Activated CD4-positive, CD25-positive, alpha-beta regulatory T cell treated with anti-CD3 and anti-CD28 coated beads, Interleukin-2, amount 50 U/mL, for 24 hours (primary cell): Measurements from ENCODE around the gene DIRAS2.

ENCODE experiments used
- ATAC-seq, 2 donors: fragments of 150-1000 bp; cut with Tn5 transposase; one replicate each; pipeline ENCODE4 v1.10.0; 2021; ENCODE audit warnings: mild to moderate bottlenecking in 1 of 2, moderate library complexity in 1 of 2

DIRAS2 gene

GRCh38 chr9:90611568-90611967 lies 31.1 kb downstream of the DIRAS2 start:
- ATAC-seq: no peak

GRCh38 chr9:90611121-90611520 lies 31.5 kb downstream of the DIRAS2 start:
- ATAC-seq: no peak

GRCh38 chr9:90607701-90608516 lies 34.7 kb downstream of the DIRAS2 start:
- ATAC-seq: no peak

- ATAC-seq: no peak
These were observed 42.6 kb downstream of the DIRAS2 start for GRCh38 chr9:90600029-90600428.

GRCh38 chr9:90598191-90598590 lies 44.4 kb downstream of the DIRAS2 start:
- no peak for ATAC-seq

GRCh38 chr9:90593646-90594045 lies 49.0 kb downstream of the DIRAS2 start:
- no peak for ATAC-seq

- no peak for ATAC-seq
These were observed 62.0 kb downstream of the DIRAS2 start for GRCh38 chr9:90580576-90580975.

GRCh38 chr9:90579181-90579580 lies 63.4 kb downstream of the DIRAS2 start:
- no peak for ATAC-seq

GRCh38 chr9:90578126-90578815 lies 64.4 kb downstream of the DIRAS2 start:
- ATAC-seq: no peak

- ATAC-seq: no peak
These were observed 73.1 kb downstream of the DIRAS2 start for GRCh38 chr9:90569511-90569910.

- ATAC-seq: no peak
These were observed 74.0 kb downstream of the DIRAS2 start for GRCh38 chr9:90568667-90569066.

- no peak for ATAC-seq
These were observed 80.4 kb downstream of the DIRAS2 start for GRCh38 chr9:90562229-90562628.
